ENCODE measurements around the gene HMCN1.
"Not testable (repeated sequence)": the region's sequence is repeated elsewhere in the genome, so short reads cannot be mapped to it uniquely, and the experiment has no call there.

HMCN1 gene

DNA sequence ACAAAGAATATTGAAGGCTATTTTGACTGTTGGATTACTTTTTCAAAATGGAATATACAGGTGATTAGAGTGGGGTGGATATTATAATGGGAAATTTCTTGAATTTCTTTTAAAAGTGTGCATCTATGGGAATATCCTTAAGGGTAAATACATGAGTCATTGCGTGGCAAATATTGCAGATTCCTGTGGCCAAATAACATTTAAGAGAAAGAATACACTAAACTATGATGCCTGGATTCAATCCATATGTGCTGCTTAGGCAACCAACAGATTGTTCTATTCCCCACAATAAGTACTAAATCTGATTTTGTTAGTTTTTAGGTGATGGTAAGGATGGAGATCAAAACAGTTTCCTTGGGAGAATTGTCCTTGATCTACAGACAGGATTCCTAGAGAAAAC is 119.5 kb downstream of the HMCN1 start:
- DNase-seq (ENCODE audit: low spot score) = no peak

DNA sequence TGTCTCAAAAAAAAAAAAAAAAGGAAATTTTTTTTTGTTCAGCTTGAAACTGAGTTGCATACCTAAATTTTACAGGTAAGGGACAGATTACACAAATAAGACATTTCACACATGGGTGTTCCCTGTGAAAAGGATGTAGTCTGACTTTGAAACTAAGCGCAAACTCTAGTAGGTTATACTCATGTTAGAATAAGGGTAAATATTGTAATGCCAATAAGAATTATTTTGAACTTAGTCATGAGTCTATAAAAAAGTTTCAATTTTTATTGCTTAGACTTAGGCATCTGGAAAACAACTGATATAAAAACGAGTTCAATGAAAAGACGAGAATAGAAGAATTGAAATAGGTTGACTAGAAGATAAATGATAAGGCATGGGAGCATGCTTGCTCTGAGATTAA is 122.3 kb downstream of the HMCN1 start:
- no peak for DNase-seq (ENCODE audit: low spot score)

DNA sequence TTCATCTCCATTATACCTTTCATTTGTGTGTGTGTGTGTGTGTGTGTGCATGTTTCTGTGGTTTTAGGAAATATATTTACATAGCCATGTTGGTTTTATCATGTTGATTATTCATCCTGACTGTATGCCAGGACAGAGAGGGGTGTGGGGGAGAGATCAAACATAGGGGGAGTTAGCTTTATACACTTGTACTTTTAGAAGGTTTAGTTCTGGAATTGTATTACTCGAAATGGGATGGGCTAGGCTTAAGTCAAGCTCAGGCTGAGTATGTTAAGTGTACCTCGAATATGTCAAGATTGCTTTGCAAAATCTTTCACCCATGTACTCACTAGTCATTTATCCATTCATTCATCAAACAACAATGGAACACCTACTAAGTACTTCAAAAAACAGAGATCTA is 123.3 kb downstream of the HMCN1 start:
- no peak for DNase-seq (ENCODE audit: low spot score)

DNA sequence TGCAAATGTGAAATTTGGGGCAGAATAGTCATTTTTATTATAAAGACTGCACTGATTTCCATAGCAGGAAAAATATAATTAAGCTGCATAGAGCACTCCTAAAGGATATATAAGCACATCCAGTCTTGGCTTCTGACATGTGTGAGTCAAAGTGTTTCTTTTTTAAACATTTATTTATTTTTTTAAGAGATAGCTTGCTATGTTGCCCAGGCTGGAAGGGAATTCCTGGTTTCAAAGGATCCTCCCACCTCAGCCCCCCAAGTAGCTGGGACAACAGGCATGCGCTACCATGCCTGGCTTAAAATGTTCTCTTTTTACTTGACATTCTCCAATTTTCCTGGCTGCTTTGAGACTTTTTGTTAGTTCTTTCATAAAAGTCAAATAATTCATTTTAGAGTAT is 126.1 kb downstream of the HMCN1 start:
- DNase-seq (ENCODE audit: low spot score) = no peak

DNA sequence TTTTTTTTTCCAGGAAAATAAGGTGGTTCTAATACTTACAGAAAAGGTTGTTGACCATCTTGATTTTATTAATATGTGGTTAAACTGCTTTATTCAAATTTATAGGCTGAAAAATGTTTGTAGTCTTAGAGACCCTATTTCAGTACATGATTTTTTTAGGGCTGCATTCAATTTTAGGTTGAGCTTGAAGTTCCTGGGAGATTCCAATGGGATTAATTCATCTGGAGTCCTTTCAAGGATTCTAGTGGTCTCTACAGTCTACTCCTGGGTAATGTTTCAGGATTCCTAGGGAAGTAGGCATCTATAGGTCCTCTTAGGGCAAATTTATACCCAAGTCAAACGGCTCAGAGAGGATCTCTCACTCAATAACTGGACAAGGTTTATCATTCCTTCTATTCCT is 126.7 kb downstream of the HMCN1 start:
- DNase-seq (ENCODE audit: low spot score) = no peak

DNA sequence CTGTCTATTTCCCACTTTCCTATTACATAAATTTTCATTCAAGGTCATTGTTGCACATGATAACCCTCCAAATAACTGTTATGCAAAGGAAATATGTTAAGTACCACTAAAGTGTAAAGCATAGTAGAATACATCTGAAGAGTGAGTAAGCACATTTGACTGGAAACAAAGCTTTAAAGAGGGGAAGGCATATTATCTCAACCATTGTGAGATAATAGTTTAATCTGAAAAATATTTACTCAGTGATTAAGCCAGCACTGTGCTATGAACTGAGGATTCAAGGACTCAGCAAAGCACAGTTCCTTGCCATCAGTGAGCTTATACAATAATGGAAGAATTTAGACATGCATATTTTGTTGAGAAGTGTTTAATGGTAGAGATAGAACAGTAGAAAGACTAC is 127.4 kb downstream of the HMCN1 start:
- no peak for DNase-seq (ENCODE audit: low spot score)

DNA sequence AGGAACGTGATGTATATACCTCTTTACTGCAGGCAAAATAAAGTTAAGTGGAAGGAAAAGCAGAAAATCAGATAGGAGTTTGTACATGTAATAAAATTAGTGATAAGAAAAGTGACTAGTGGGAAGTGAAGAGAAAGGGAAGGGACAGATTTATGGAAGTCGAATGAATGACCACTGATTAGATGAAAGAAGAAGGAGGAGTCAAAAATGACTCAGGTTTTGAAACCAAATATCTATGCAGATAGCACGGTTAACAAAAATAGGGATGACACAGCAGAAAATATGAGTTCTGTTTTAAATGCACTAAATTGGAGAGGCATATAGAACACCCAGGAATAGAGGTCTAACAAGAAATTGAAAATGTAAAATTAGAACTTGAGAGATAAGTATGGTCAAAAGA is 128.0 kb downstream of the HMCN1 start:
- no peak for DNase-seq (ENCODE audit: low spot score)

DNA sequence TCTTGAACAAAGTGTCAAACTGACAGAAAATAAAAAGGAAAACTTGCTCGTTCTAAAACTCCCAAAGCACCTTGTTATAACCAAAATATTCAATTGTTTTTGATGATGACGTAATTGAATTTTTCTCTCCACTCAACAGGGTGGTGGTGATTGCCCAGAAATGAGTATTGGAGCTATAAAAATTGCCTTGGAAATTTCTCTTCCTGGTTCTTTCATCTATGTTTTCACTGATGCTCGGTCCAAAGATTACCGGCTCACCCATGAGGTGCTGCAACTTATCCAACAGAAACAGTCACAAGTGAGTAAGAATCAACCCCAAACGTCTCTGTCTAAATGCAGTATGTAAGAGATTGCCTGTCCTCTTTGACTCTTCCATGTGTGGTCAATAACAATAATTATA is 130.1 kb downstream of the HMCN1 start:
- no peak for DNase-seq (ENCODE audit: low spot score)

DNA sequence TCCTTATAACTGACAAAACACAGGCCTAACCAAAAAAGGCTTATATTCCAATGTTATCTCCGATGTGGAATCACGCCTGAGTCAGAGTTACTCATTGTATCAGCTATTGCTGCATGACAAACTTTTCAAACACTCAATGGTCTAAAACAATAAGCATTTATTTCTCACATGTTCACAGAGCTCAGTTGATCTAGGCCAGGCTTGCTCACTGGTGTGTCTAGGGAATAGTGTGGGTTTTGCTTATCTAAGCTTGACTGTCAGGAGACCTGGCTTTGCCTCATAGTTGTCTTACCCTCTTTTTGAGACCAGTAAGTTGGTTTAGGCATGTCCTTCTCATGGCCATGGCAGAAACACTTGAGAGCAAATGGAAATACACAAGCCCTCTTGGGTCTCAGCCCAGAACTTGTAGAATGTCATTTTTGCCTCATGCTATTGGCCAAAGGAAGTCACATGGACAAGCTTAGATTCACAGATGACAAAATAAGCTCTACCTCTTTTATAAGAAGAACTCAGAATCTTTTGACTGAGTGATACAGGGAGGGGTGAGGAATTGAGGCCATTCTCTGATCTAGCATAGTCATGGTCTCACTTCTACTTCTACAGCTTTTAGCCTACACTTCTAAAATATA is 130.8 kb downstream of the HMCN1 start:
- no peak for DNase-seq (ENCODE audit: low spot score)

DNA sequence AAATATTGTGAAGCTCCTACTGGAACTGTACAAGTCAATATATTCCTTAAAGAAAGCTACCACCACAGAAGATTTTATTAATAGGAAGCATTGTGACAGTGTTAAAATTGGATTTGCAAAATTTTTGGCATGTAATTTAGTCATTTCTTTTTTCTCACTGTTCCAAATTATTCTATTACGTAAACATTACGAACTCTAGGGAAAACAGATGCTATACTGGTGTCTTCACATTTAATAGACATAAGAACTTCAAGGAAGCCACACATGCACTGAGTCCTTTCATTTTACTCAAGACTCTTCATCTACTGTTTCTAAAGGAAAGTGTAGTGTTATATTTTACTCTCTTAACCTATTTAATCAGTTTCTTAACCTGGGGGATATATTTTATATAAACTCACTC is 135.4 kb downstream of the HMCN1 start:
- DNase-seq (ENCODE audit: low spot score) = no peak

DNA sequence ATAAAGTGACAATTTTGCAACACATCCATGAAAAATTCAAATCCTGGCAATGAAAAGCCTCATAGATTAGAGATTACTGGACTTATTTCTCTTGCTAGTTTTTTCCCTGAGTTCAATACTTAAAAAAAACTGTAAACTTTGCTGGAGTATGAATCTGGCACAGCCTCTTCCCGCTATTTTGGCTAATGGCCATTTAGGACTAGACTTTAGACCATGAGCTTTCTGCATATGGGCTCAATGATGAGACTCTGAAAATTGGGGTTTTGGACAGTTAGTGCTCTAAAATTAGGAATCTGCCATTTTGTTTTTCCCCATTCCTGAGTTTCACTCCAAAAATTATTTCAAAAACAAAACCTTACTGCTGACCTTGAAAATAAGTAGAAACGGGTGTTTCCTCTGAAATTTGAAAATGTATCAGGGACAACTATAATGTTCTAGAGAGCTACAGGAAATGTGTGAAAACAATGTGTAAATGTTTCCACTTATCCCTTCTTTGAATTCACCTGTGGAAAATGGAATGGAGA is 137.5 kb downstream of the HMCN1 start:
- no peak for DNase-seq (ENCODE audit: low spot score)

DNA sequence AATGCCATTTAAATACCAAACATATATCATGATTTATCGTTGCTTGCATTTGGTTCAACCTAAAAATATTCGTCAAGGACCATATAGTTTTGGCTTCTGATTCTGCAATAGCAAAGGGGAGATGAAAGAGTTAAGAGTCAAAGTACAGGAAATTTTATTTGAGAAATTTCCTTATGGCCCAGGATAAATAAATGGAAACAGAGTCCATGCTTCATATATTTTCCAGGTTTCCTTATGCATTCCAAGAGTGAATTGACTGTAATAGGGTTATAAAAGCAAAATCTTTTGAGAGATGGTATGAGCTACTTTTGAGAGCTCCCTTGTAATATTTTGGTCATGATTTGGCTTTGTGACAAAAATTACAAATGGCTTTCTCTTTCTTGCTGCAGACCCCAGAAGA is 140.1 kb downstream of the HMCN1 start:
- no peak for DNase-seq (ENCODE audit: low spot score)

DNA sequence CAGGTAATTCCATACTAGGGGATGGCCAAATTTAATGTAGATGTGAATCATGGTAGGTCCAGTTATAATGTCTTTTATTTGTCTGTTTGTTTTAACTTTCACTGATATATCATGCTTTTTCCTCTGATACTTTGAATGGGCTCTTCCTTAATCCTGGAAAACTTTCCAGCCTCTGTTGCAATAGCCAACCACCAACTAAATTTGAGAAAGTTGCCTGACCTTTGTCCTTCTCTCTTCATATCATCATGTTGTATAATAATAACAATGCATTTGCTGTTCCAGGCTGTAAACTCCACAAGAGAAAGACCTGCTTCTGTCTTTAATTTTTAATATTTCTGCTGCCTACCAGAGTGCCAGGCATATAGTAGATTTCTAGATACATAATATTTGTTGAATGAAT is 146.1 kb downstream of the HMCN1 start:
- DNase-seq (ENCODE audit: low spot score) = no peak

DNA sequence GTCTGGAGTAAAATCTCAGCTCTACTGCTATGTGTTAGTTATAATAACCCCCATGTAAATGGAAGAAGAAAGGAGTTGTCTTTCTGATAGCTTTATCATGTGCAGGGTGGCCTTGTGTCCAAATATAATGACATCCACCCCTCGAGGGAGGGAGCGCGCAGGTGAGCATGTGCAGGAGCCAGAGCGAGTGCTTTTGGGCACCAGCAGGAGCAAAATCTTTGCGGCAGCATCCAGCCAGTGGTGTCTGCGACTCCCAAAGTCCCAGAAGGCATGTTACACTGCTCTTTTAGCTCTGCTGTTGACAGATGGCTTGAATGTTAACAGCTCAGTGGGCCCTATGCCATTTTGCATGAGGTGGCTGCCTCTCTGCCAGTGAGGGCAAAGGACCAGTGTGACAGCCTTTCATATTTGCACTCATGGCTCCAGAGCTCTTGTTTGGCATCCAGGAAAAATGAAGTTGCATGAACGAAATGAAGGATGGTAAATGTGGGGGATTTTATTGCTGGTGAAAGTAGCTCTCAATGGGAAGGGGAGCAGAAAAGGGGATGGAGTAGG is 146.7 kb downstream of the HMCN1 start:
- DNase-seq (ENCODE audit: low spot score) = peak; percentile 1

DNA sequence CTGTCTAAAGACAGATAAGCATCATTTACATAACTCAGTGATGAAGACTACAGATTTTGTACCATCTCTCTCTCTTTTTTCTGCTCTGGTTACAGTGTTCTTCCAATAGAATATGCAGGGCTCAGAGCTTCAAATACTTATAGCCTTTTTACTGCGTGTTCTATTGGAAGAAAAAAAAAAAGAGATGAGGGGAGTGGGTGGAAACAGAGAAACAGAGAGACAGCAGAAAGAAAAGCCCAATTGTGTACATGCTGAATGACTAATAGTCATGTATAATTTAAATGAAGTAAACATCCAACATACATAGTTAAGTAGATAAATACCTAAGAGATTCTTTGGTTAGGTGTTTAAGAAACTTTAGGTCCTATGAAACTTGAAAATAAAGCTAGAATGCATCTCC is 151.9 kb downstream of the HMCN1 start:
- DNase-seq (ENCODE audit: low spot score) = no peak

DNA sequence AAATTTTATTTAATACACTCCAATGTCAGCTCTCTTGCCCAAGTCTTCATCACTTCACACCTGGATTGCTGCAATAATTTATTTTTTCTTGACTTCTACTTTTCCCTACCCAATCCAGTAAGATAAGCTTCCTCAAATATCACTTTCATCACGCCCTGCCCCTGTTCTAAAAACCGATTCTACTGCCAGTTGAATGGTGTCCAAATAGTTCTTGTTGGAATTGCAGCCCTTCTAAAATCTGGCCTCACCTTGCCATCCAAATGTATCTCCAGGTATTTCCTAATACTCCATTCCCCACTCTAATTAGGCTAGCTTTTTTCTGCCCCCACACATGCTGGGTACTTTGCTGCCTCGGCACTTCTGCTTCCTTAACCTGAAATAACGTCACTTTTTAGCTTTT is 152.5 kb downstream of the HMCN1 start:
- no peak for DNase-seq (ENCODE audit: low spot score)

DNA sequence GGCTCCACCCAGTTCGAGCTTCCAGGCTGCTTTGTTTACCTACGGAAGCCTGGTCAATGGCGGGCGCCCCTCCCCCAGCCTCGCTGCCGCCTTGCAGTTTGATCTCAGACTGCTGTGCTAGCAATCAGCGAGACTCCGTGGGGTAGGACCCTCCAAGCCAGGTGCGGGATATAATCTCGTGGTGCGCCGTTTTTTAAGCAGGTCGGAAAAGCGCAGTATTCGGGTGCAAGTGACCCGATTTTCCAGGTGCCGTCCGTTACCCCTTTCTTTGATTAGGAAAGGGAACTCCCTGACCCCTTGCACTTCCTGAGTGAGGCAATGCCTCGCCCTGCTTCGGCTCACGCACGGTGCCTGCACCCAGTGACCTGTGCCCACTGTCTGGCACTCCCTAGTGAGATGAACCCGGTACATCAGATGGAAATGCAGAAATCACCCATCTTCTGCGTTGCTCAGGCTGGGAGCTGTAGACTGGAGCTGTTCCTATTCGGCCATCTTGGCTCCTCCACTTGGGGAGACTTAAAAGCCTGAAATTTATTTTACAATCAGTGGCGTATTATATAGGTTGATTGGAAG is 158.7 kb downstream of the HMCN1 start:
- not testable (repeated sequence) for DNase-seq (ENCODE audit: low spot score)

DNA sequence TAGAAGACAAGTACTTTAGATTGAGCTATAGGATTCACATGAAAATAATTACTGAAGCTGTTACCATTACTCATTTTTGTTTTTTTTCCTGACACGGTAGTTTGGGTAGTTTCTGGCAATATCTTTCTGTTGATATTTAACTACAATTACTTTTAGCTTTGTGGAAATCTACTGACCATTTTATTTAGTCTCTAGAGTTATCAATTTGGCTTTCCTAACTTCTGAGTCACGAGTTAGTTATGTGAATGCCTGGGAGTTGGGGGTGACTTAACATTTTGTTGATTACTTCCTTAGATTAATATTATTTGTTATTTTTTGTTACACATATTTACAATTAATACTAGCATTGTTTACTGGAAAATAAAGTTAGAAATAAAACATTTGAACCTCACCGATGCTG is 160.6 kb downstream of the HMCN1 start:
- no peak for DNase-seq (ENCODE audit: low spot score)

DNA sequence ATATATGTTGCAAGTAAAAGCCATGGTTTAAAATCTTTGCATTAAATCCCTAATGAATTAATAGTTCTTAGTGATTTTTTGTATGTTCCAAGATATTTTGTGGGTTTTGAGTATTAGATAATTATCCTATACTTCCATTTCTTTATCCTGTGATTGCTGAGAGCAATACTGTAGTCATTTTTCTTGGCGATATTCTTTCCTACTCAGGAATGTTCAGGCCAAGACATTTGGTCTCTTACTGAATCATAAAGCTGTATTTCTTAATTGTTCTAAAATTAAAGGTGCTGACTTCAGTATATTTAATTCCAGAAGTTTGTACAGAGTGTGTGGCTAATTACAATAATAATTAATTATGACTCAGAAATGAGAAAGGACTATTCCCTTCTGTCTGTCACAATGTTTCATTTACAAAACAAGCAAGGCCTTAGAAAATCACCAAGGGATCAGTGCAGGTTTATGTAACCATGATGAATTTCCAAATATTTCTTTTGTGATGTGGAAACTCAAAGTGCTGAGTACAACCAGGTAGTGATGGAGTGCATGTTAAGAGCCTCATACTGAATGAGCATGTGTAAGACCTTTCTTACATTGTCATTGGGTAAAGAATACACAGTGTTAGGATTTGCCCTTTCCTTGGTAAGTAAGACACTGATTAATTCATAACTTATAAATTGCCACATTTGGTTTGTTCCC is 161.2 kb downstream of the HMCN1 start:
- DNase-seq (ENCODE audit: low spot score) = no peak

DNA sequence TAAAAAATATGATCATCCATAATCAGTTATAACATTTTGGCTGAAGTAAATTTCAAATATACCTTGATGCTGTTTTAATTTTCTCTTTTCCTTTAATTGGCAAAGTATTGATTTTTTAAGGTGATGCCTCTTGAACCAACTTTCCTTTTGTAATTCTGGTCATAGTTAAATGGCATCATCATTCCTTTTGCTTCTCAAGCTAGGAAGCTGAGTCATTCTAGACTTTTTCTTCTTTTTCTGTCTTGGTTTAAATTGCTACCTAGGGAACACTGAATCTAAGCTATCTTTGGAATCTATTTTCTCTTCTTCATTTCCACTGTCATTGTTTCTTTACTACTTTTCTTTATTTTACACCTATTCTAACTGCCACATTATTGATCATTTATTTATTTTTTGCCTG is 162.7 kb downstream of the HMCN1 start:
- DNase-seq (ENCODE audit: low spot score) = no peak

DNA sequence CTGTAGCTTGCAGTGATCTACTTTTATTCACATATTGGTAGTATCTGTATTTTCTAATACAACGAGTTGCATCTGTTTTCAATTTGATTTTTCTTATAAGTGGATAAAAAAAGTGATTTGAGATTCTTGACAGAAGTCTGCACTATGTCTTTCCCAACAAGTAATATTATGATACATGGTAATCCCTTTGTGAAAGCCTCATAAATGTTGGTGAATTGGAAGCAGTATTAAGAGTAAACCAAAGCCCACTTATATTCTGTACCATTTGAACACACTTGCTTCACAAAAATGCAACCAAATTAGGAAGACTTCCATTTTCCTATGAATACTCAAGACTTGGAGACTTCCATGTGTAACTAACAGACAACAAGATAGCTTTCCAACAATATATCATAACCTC is 172.0 kb downstream of the HMCN1 start:
- no peak for DNase-seq (ENCODE audit: low spot score)

DNA sequence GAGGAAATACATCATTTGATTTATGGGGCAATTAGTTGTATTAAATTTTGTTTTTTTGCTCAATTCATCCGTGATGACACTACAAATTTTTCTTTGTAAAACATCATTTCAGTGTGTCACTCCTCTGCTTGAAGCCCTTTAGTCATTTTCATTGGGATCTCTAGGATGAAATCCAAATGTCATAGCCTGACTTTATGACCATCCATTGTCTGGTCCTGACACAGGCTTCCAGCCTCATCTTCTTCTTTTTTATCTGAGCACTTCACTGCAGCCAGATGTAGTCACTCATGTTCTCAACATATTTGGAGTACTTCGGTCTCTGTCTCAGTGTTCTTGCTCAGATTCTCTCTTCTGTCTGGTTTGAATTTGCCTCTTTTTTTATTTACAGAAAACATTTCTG is 173.1 kb downstream of the HMCN1 start:
- DNase-seq (ENCODE audit: low spot score) = no peak

DNA sequence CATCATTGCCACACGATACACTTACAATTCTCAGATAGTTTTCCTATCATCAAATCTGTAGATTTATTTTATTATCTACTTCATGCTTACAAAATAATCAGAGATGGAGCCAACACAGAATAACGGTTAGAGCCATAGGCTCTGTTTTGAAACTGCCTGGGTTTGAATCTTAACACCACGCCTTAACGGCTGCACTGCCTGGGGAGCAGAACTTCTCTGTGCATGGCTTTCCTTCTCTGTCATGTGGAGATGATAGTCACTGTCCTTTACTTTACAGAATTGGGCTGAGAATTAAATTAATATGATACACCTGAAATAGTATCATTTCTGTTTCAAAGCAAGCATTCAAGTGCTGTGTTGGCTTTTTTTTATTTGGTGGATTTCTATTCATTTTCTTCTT is 177.8 kb downstream of the HMCN1 start:
- no peak for DNase-seq (ENCODE audit: low spot score)

All from Ammon's horn (tissue), 1 donor.